Right lung (tissue), 5 donors: ENCODE results near the gene TPM4. TPM values are rescaled to one million over a fixed set of nuclear protein-coding genes. Genes with fewer than 3 reads are reported as not detected.
A peak's percentile ranks its signal among the peaks of the same experiment; 100 is the strongest.
"Not testable (repeated sequence)": the region's sequence is repeated elsewhere in the genome, so short reads cannot be mapped to it uniquely, and the experiment has no call there.

Experiments
- DNase-seq, 2 donors: peaks; one replicate each; pipeline ENCODE4 v3.0.0-alpha.2; 2013
- polyA plus RNA-seq, 5 donors: library from polyadenylated mRNA; unstranded; fragments of 120-200 nt; gene quantifications; one replicate each; pipeline versions ENCODE4 v1.2.1 to v1.2.3, GENCODE V29; 2013; ENCODE audit warnings: inconsistent platforms in 1 of 5, low replicate concordance in 1 of 5; ENCODE audit not compliant: insufficient read length in 5 of 5, insufficient read depth in 1 of 5

Gene TPM4
- polyA plus RNA-seq, 5 donors: 547 to 685 (median 592) TPM

GRCh38 chr19:16119075-16119857 lies 43.0 kb downstream of the TPM4 start:
- not testable (repeated sequence) for DNase-seq

GRCh38 chr19:16121141-16121540 lies 44.8 kb downstream of the TPM4 start:
- no peak for DNase-seq

- no peak for DNase-seq
Measured at GRCh38 chr19:16121967-16122366, 45.7 kb downstream of the TPM4 start.

GRCh38 chr19:16124953-16125352 lies 48.7 kb downstream of the TPM4 start:
- DNase-seq: no peak

- no peak for DNase-seq
Measured at GRCh38 chr19:16125737-16126495, 49.6 kb downstream of the TPM4 start.

- DNase-seq: no peak
Measured at GRCh38 chr19:16127080-16127479, 50.8 kb downstream of the TPM4 start.

- DNase-seq: no peak
Measured at GRCh38 chr19:16127776-16128371, 51.6 kb downstream of the TPM4 start.

- DNase-seq: no peak
Measured at GRCh38 chr19:16131648-16132047, 55.4 kb downstream of the TPM4 start.

- DNase-seq: no peak
Measured at GRCh38 chr19:16133818-16134217, 57.5 kb downstream of the TPM4 start.

GRCh38 chr19:16134510-16134909 lies 58.2 kb downstream of the TPM4 start:
- DNase-seq: no peak

GRCh38 chr19:16135430-16136127 lies 59.3 kb downstream of the TPM4 start:
- no peak for DNase-seq

- no peak for DNase-seq
Measured at GRCh38 chr19:16136185-16136999, 60.1 kb downstream of the TPM4 start.

- DNase-seq: no peak
Measured at GRCh38 chr19:16139752-16140151, 63.5 kb downstream of the TPM4 start.

- DNase-seq: no peak
Measured at GRCh38 chr19:16141043-16141442, 64.7 kb downstream of the TPM4 start.

GRCh38 chr19:16142032-16142580 lies 65.8 kb downstream of the TPM4 start:
- DNase-seq: no peak

- peak; percentile 23 to 25 for DNase-seq
Measured at GRCh38 chr19:16143399-16144215, 67.3 kb downstream of the TPM4 start, which contains the start of gene HSH2D. Gene HSH2D (plus strand): TSS chr19:16143685. CDS start chr19:16148751, 5,066 bp downstream.

GRCh38 chr19:16144216-16144581 lies 67.9 kb downstream of the TPM4 start:
- DNase-seq: no peak

GRCh38 chr19:16146112-16146511 lies 69.8 kb downstream of the TPM4 start:
- no peak for DNase-seq

GRCh38 chr19:16148443-16149229 lies 72.3 kb downstream of the TPM4 start:
- no peak for DNase-seq
